ENCODE measurements around the gene OCA2.

Gene OCA2

GRCh38 chr15:27871078-27871901 lies 227.8 kb downstream of the OCA2 start:
- Histone ChIP-seq H3K27ac (ENCODE audit: low read depth, low read length) (no peak overlapping the region), H3K4me3 (ENCODE audit: low read length) (no peak overlapping the region), H3K4me1 (ENCODE audit: control insufficient read depth, insufficient read depth, low read length) (no peaks in the 10 kb centered on the region), H3K9ac (ENCODE audit: low read length) (no peak overlapping the region), H3K36me3 (ENCODE audit: control insufficient read depth, insufficient read depth, low read length) (no peaks in the 10 kb centered on the region), H3K27me3 (ENCODE audit: control insufficient read depth, insufficient read depth, low read length) (no peaks in the 10 kb centered on the region)

- H3K9ac ChIP-seq (ENCODE audit: low read length) = no peak overlapping the region
Observed at GRCh38 chr15:27870320-27870719, 228.8 kb downstream of the OCA2 start.

GRCh38 chr15:27869697-27870281 lies 229.3 kb downstream of the OCA2 start:
- Histone ChIP-seq H3K27me3 (ENCODE audit: control insufficient read depth, insufficient read depth, low read length) (no peaks in the 10 kb centered on the region), H3K9ac (ENCODE audit: low read length) (no peak overlapping the region), H3K36me3 (ENCODE audit: control insufficient read depth, insufficient read depth, low read length) (no peaks in the 10 kb centered on the region), H3K4me3 (ENCODE audit: low read length) (no peak overlapping the region), H3K27ac (ENCODE audit: low read depth, low read length) (no peak overlapping the region), H3K4me1 (ENCODE audit: control insufficient read depth, insufficient read depth, low read length) (no peaks in the 10 kb centered on the region)

More at GRCh38 chr15:27870320-27870719, 228.8 kb downstream of the OCA2 start:
- H3K27ac ChIP-seq (ENCODE audit: low read depth, low read length) = no peak overlapping the region
- no peaks in the 10 kb centered on the region for H3K4me1 ChIP-seq (ENCODE audit: control insufficient read depth, insufficient read depth, low read length)
- no peak overlapping the region for H3K4me3 ChIP-seq (ENCODE audit: low read length)
- H3K27me3 ChIP-seq (ENCODE audit: control insufficient read depth, insufficient read depth, low read length) = no peaks in the 10 kb centered on the region
- no peaks in the 10 kb centered on the region for H3K36me3 ChIP-seq (ENCODE audit: control insufficient read depth, insufficient read depth, low read length)

GRCh38 chr15:27868828-27869404 lies 230.2 kb downstream of the OCA2 start:
- no peaks in the 10 kb centered on the region for H3K36me3 ChIP-seq (ENCODE audit: control insufficient read depth, insufficient read depth, low read length)
- no peaks in the 10 kb centered on the region for H3K4me1 ChIP-seq (ENCODE audit: control insufficient read depth, insufficient read depth, low read length)
- no peaks in the 10 kb centered on the region for H3K27me3 ChIP-seq (ENCODE audit: control insufficient read depth, insufficient read depth, low read length)
- H3K27ac ChIP-seq (ENCODE audit: low read depth, low read length) = no peak overlapping the region
- no peak overlapping the region for H3K9ac ChIP-seq (ENCODE audit: low read length)
- no peak overlapping the region for H3K4me3 ChIP-seq (ENCODE audit: low read length)

- no peaks in the 10 kb centered on the region for H3K36me3 ChIP-seq (ENCODE audit: control insufficient read depth, insufficient read depth, low read length)
- no peaks in the 10 kb centered on the region for H3K27me3 ChIP-seq (ENCODE audit: control insufficient read depth, insufficient read depth, low read length)
- no peak overlapping the region for H3K9ac ChIP-seq (ENCODE audit: low read length)
- no peak overlapping the region for H3K4me3 ChIP-seq (ENCODE audit: low read length)
- no peak overlapping the region for H3K27ac ChIP-seq (ENCODE audit: low read depth, low read length)
- H3K4me1 ChIP-seq (ENCODE audit: control insufficient read depth, insufficient read depth, low read length) = no peaks in the 10 kb centered on the region
Observed at GRCh38 chr15:27867861-27868260, 231.3 kb downstream of the OCA2 start.

GRCh38 chr15:27866505-27867165 lies 232.5 kb downstream of the OCA2 start:
- no peak overlapping the region for H3K9ac ChIP-seq (ENCODE audit: low read length)
- H3K4me3 ChIP-seq (ENCODE audit: low read length) = no peak overlapping the region
- H3K36me3 ChIP-seq (ENCODE audit: control insufficient read depth, insufficient read depth, low read length) = no peaks in the 10 kb centered on the region
- no peaks in the 10 kb centered on the region for H3K4me1 ChIP-seq (ENCODE audit: control insufficient read depth, insufficient read depth, low read length)
- no peaks in the 10 kb centered on the region for H3K27me3 ChIP-seq (ENCODE audit: control insufficient read depth, insufficient read depth, low read length)
- H3K27ac ChIP-seq (ENCODE audit: low read depth, low read length) = no peak overlapping the region

GRCh38 chr15:27865926-27866325 lies 233.2 kb downstream of the OCA2 start:
- H3K27me3 ChIP-seq (ENCODE audit: control insufficient read depth, insufficient read depth, low read length) = no peaks in the 10 kb centered on the region
- H3K36me3 ChIP-seq (ENCODE audit: control insufficient read depth, insufficient read depth, low read length) = no peaks in the 10 kb centered on the region
- no peak overlapping the region for H3K9ac ChIP-seq (ENCODE audit: low read length)
- H3K4me3 ChIP-seq (ENCODE audit: low read length) = no peak overlapping the region
- no peak overlapping the region for H3K27ac ChIP-seq (ENCODE audit: low read depth, low read length)
- no peaks in the 10 kb centered on the region for H3K4me1 ChIP-seq (ENCODE audit: control insufficient read depth, insufficient read depth, low read length)

- Histone ChIP-seq H3K4me3 (ENCODE audit: low read length) (no peak overlapping the region), H3K27me3 (ENCODE audit: control insufficient read depth, insufficient read depth, low read length) (no peaks in the 10 kb centered on the region), H3K36me3 (ENCODE audit: control insufficient read depth, insufficient read depth, low read length) (no peaks in the 10 kb centered on the region), H3K27ac (ENCODE audit: low read depth, low read length) (no peak overlapping the region), H3K4me1 (ENCODE audit: control insufficient read depth, insufficient read depth, low read length) (no peaks in the 10 kb centered on the region), H3K9ac (ENCODE audit: low read length) (no peak overlapping the region)
Observed at GRCh38 chr15:27865323-27865922, 233.7 kb downstream of the OCA2 start.

GRCh38 chr15:27864719-27865118 lies 234.4 kb downstream of the OCA2 start:
- no peaks in the 10 kb centered on the region for H3K4me1 ChIP-seq (ENCODE audit: control insufficient read depth, insufficient read depth, low read length)
- no peak overlapping the region for H3K27ac ChIP-seq (ENCODE audit: low read depth, low read length)
- H3K4me3 ChIP-seq (ENCODE audit: low read length) = no peak overlapping the region
- no peak overlapping the region for H3K9ac ChIP-seq (ENCODE audit: low read length)
- no peaks in the 10 kb centered on the region for H3K27me3 ChIP-seq (ENCODE audit: control insufficient read depth, insufficient read depth, low read length)
- no peaks in the 10 kb centered on the region for H3K36me3 ChIP-seq (ENCODE audit: control insufficient read depth, insufficient read depth, low read length)

GRCh38 chr15:27864086-27864485 lies 235.0 kb downstream of the OCA2 start:
- no peaks in the 10 kb centered on the region for H3K27me3 ChIP-seq (ENCODE audit: control insufficient read depth, insufficient read depth, low read length)
- no peak overlapping the region for H3K4me3 ChIP-seq (ENCODE audit: low read length)
- no peak overlapping the region for H3K27ac ChIP-seq (ENCODE audit: low read depth, low read length)
- no peak overlapping the region for H3K9ac ChIP-seq (ENCODE audit: low read length)
- no peaks in the 10 kb centered on the region for H3K4me1 ChIP-seq (ENCODE audit: control insufficient read depth, insufficient read depth, low read length)
- H3K36me3 ChIP-seq (ENCODE audit: control insufficient read depth, insufficient read depth, low read length) = no peaks in the 10 kb centered on the region

- no peak overlapping the region for H3K27ac ChIP-seq (ENCODE audit: low read depth, low read length)
- H3K4me1 ChIP-seq (ENCODE audit: control insufficient read depth, insufficient read depth, low read length) = no peaks in the 10 kb centered on the region
- no peak overlapping the region for H3K9ac ChIP-seq (ENCODE audit: low read length)
- H3K4me3 ChIP-seq (ENCODE audit: low read length) = no peak overlapping the region
- H3K27me3 ChIP-seq (ENCODE audit: control insufficient read depth, insufficient read depth, low read length) = no peaks in the 10 kb centered on the region
- no peaks in the 10 kb centered on the region for H3K36me3 ChIP-seq (ENCODE audit: control insufficient read depth, insufficient read depth, low read length)
Observed at GRCh38 chr15:27863000-27863399, 236.1 kb downstream of the OCA2 start.

- no peaks in the 10 kb centered on the region for H3K27me3 ChIP-seq (ENCODE audit: control insufficient read depth, insufficient read depth, low read length)
- no peaks in the 10 kb centered on the region for H3K4me1 ChIP-seq (ENCODE audit: control insufficient read depth, insufficient read depth, low read length)
- no peaks in the 10 kb centered on the region for H3K36me3 ChIP-seq (ENCODE audit: control insufficient read depth, insufficient read depth, low read length)
- no peak overlapping the region for H3K4me3 ChIP-seq (ENCODE audit: low read length)
- no peak overlapping the region for H3K9ac ChIP-seq (ENCODE audit: low read length)
- no peak overlapping the region for H3K27ac ChIP-seq (ENCODE audit: low read depth, low read length)
Observed at GRCh38 chr15:27861171-27861570, 237.9 kb downstream of the OCA2 start.
